GM12801 (cell line): Measurements from ENCODE around the gene ZNF654.

Experiments
- CTCF ChIP-seq: IDR thresholded peaks from one replicate; pipeline ENCODE4 v1.5.1; 2011; ENCODE audit warnings: control low read depth; ENCODE audit not compliant: insufficient read length; ENCODE audit errors: extremely low read depth

The ZNF654 gene

GRCh38 chr3:88117683-88118082 lies 58.6 kb downstream of the ZNF654 start:
- TF ChIP-seq CTCF: no peak

- no peak for TF ChIP-seq CTCF
These were observed 64.5 kb downstream of the ZNF654 start for GRCh38 chr3:88123526-88123925.

- TF ChIP-seq CTCF: no peak
These were observed 72.6 kb downstream of the ZNF654 start for GRCh38 chr3:88131695-88132094.

- TF ChIP-seq CTCF: no peak
These were observed 73.8 kb downstream of the ZNF654 start for GRCh38 chr3:88132894-88133293.

- no peak for TF ChIP-seq CTCF
These were observed 74.7 kb downstream of the ZNF654 start for GRCh38 chr3:88133711-88134263.

- no peak for TF ChIP-seq CTCF
These were observed 78.8 kb downstream of the ZNF654 start for GRCh38 chr3:88137836-88138235.

- no peak for TF ChIP-seq CTCF
These were observed 82.5 kb downstream of the ZNF654 start for GRCh38 chr3:88141458-88142083.
